GM21526 (cell line): ENCODE measurements around the gene TBXAS1.
"Not testable (repeated sequence)": the region's sequence is repeated elsewhere in the genome, so short reads cannot be mapped to it uniquely, and the experiment has no call there.

ENCODE experiments used
- ATAC-seq: cut with Tn5 transposase; IDR thresholded peaks from one replicate; pipeline ENCODE4 v1.9.1; 2021; ENCODE audit warnings: moderate library complexity; ENCODE audit not compliant: unreplicated experiment, low FRiP score

Gene TBXAS1

GRCh38 chr7:139825666-139826290 lies 3.3 kb upstream of the TBXAS1 start:
- no peak for ATAC-seq

- ATAC-seq = no peak
Observed at GRCh38 chr7:139827042-139827441, 2.0 kb upstream of the TBXAS1 start.

GRCh38 chr7:139828446-139828845 lies 618 bp upstream of the TBXAS1 start:
- ATAC-seq = no peak

- no peak for ATAC-seq
Observed at GRCh38 chr7:139829775-139830117, 682 bp downstream of the TBXAS1 start.

GRCh38 chr7:139830292-139830691 lies 1.2 kb downstream of the TBXAS1 start:
- ATAC-seq = peak; percentile 7

- peak; percentile 47 for ATAC-seq
Observed at GRCh38 chr7:139830782-139831501, 1.9 kb downstream of the TBXAS1 start.

GRCh38 chr7:139835848-139836247 lies 6.8 kb downstream of the TBXAS1 start:
- ATAC-seq = not testable (repeated sequence)

GRCh38 chr7:139837291-139837690 lies 8.2 kb downstream of the TBXAS1 start:
- not testable (repeated sequence) for ATAC-seq

- ATAC-seq = no peak
Observed at GRCh38 chr7:139838276-139838675, 9.2 kb downstream of the TBXAS1 start.

GRCh38 chr7:139838876-139839275 lies 9.8 kb downstream of the TBXAS1 start:
- no peak for ATAC-seq

- ATAC-seq = no peak
Observed at GRCh38 chr7:139840776-139841175, 11.7 kb downstream of the TBXAS1 start.

- ATAC-seq = peak; percentile 80
Observed at GRCh38 chr7:139842401-139843210, 13.5 kb downstream of the TBXAS1 start.

GRCh38 chr7:139843211-139843537 lies 14.1 kb downstream of the TBXAS1 start:
- ATAC-seq = not testable (repeated sequence)

- no peak for ATAC-seq
Observed at GRCh38 chr7:139844779-139845442, 15.8 kb downstream of the TBXAS1 start.

- ATAC-seq = no peak
Observed at GRCh38 chr7:139845443-139845805, 16.4 kb downstream of the TBXAS1 start.

- no peak for ATAC-seq
Observed at GRCh38 chr7:139846297-139846696, 17.2 kb downstream of the TBXAS1 start.

GRCh38 chr7:139848274-139848673 lies 19.2 kb downstream of the TBXAS1 start:
- no peak for ATAC-seq

GRCh38 chr7:139850906-139851305 lies 21.8 kb downstream of the TBXAS1 start:
- no peak for ATAC-seq

GRCh38 chr7:139851770-139852481 lies 22.9 kb downstream of the TBXAS1 start:
- ATAC-seq = no peak

- no peak for ATAC-seq
Observed at GRCh38 chr7:139852482-139852845, 23.4 kb downstream of the TBXAS1 start.
